DND-41 (cell line): ENCODE measurements around the gene PPIF.

ENCODE experiments used
- ATAC-seq: fragments of 200-7000 bp; cut with Tn5 transposase; 3 replicates; pipeline ENCODE4 v1.9.1; 2021; ENCODE audit warnings: low read depth; ENCODE audit not compliant: insufficient read depth
- DNase-seq: peaks from one replicate; pipeline ENCODE4 v3.0.0-alpha.2; 2020
- H2AFZ ChIP-seq: 2 replicates; pipeline ENCODE4 v1.6.0; 2012; ENCODE audit warnings: low read depth, low read length
- H3K27ac ChIP-seq: 2 replicates; pipeline ENCODE4 v1.5.1; 2012; ENCODE audit warnings: low read length, inconsistent platforms
- H3K27me3 ChIP-seq: fragments of 200-600 bp; sonication (generic); 2 replicates; pipeline ENCODE4 v1.6.0; 2012; ENCODE audit warnings: low read length, mild to moderate bottlenecking, inconsistent platforms; ENCODE audit not compliant: insufficient read depth, poor library complexity
- H3K36me3 ChIP-seq: 2 replicates; pipeline ENCODE4 v1.5.1; 2012; ENCODE audit warnings: low read length, inconsistent platforms; ENCODE audit not compliant: insufficient read depth
- H3K4me1 ChIP-seq: 2 replicates; pipeline ENCODE4 v1.5.1; 2012; ENCODE audit warnings: mild to moderate bottlenecking, low read length; ENCODE audit not compliant: insufficient read depth
- H3K4me2 ChIP-seq: 2 replicates; pipeline ENCODE4 v1.6.0; 2012; ENCODE audit warnings: mild to moderate bottlenecking, moderate library complexity, low read length, inconsistent platforms; ENCODE audit not compliant: insufficient read depth
- H3K4me3 ChIP-seq, 2 experiments: fragments of 200-600 bp in 1 of 2; shearing (Covaris generic) in 1 of 2; 2 replicates each; pipeline ENCODE4 v1.5.1; 2012 to 2016; ENCODE audit warnings: inconsistent platforms in 2 of 2, low read length in 2 of 2, mild to moderate bottlenecking in 2 of 2, low read depth in 1 of 2, moderate library complexity in 1 of 2
- H3K79me2 ChIP-seq: 2 replicates; pipeline ENCODE4 v1.6.0; 2012; ENCODE audit warnings: low read length, inconsistent platforms; ENCODE audit not compliant: insufficient read depth
- H3K9ac ChIP-seq: 2 replicates; pipeline ENCODE4 v1.6.0; 2012; ENCODE audit warnings: low read depth, mild to moderate bottlenecking, inconsistent platforms, low read length, moderate library complexity
- H3K9me3 ChIP-seq: 2 replicates; pipeline ENCODE4 v1.5.1; 2012; ENCODE audit warnings: low read length, moderate library complexity, mild to moderate bottlenecking, inconsistent platforms; ENCODE audit not compliant: insufficient read depth, severe bottlenecking
- H4K20me1 ChIP-seq: 2 replicates; pipeline ENCODE4 v1.6.0; 2012; ENCODE audit warnings: low read length; ENCODE audit not compliant: insufficient read depth
- CTCF ChIP-seq: IDR thresholded peaks from 2 replicates; pipeline ENCODE4 v1.5.1; 2012; ENCODE audit warnings: borderline replicate concordance, low read length, moderate library complexity, mild to moderate bottlenecking; ENCODE audit not compliant: poor library complexity, severe bottlenecking; ENCODE audit errors: extremely low read depth
- EZH2 ChIP-seq: IDR thresholded peaks from 3 replicates; pipeline ENCODE4 v1.6.1; 2012; ENCODE audit warnings: borderline replicate concordance, low read depth, mild to moderate bottlenecking, moderate library complexity, low read length, inconsistent platforms; ENCODE audit not compliant: severe bottlenecking

Gene PPIF

DNA sequence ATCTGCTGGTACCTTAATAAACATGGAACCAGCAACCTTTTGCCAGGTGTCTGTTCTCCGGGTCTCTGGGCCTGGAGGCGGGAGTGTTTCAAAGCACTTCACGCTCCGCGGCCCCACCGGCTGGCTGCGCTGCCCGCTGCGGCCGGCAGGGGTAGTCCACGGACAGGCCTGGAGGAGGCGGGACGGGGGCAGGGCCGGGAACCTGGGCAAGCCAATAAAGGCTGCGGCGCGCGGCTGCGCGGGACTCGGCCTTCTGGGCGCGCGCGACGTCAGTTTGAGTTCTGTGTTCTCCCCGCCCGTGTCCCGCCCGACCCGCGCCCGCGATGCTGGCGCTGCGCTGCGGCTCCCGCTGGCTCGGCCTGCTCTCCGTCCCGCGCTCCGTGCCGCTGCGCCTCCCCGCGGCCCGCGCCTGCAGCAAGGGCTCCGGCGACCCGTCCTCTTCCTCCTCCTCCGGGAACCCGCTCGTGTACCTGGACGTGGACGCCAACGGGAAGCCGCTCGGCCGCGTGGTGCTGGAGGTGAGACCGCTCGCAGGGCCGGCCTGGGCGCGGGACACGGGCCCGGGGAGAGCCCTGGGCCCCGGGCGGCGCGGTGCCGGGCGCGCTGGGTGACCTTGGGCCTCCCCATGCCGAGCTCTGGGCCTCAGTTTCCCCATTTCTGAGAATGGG, at the start of gene PPIF:
Gene PPIF, plus strand, starts transcription at position 244 of the 668 bp plus-strand sequence. Its CDS starts 80 bp downstream, at position 324.
- H2AFZ ChIP-seq: peak within 1 kb of the TSS; percentile 89
- peak within 1 kb of the TSS; percentile 95 for H3K27ac ChIP-seq

GRCh38 chr10:79298403-79299244, 48.6 kb upstream of the PPIF start:
- Histone ChIP-seq H3K9me3 (no peaks in the 10 kb centered on the region), H3K4me1 (no peaks in the 10 kb centered on the region), H4K20me1 (peaks cover 19% of the 10 kb centered on the region), H3K79me2 (no peaks in the 10 kb centered on the region), H2AFZ (no peak overlapping the region), H3K4me2 (no peak overlapping the region), H3K4me3 (no peak overlapping the region), H3K9ac (no peak overlapping the region), H3K36me3 (peaks cover 90% of the 10 kb centered on the region), H3K27me3 (no peaks in the 10 kb centered on the region), H3K27ac (no peak overlapping the region)
- DNase-seq (no peak), ATAC-seq (0 out of 3 replicates have a peak, but pooled peaks have one; percentile 38)
- no peak for TF ChIP-seq EZH2
- no peak for TF ChIP-seq CTCF

More for the DNA sequence above, at the start of gene PPIF:
- Histone ChIP-seq H3K9me3 (no peaks in the 10 kb centered on the region), H3K4me3 (peak within 1 kb of the TSS; percentile 74 to 81), H4K20me1 (peaks cover 58% of the 10 kb centered on the region), H3K79me2 (peaks cover 38% of the 10 kb centered on the region), H3K4me1 (peaks cover 42% of the 10 kb centered on the region), H3K36me3 (peaks cover 42% of the 10 kb centered on the region), H3K4me2 (peak within 1 kb of the TSS; percentile 85), H3K27me3 (no peaks in the 10 kb centered on the region), H3K9ac (peak within 1 kb of the TSS; percentile 99)
- ATAC-seq (peak; percentile 89), DNase-seq (peak; percentile 94)
- TF ChIP-seq CTCF (peak; percentile 92), EZH2 (no peak)

DNA sequence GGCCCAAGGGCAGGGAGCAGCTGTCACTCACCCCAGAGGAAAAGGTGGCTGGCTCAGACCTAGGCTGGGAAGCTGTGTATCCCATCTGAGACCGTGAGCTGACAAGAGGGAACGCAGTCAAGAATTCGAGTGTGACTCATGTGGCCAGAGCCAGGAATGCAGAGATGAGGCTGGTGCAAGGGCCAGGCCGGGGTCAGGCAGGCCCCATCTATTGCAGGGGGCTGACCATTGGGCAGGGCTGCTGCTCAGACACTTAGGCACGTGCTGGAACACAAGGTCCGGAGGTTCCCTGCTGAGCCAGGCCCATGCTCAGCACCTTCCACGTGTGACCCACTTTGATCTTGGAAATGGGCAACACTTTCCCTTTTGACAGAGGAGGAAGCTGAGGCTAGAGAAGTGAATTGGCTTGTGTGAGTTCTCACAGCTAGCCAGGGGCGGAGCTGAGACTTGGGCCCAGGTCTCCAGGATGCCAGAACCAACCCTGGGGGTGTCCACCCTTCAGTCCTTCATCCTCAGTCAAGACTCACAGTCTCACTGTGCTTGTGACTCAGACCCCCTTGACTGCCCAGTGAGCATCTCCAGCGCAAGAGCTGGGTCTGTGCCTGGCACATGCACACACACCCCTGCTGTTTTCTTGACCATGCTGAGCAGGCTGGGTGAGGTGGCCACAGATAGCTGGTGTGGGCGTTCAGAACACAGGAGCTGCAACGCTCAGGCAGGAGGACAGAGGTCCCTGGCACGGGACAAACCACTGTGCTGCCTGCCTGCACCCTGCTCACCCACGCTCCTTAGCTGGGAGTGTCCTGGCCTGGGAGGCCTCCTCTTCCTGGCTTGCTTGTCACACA, 47.6 kb upstream of the PPIF start:
- no peaks in the 10 kb centered on the region for H3K27me3 ChIP-seq
- no peaks in the 10 kb centered on the region for H3K4me1 ChIP-seq
- no peak for TF ChIP-seq EZH2
- peaks cover 90% of the 10 kb centered on the region for H3K36me3 ChIP-seq
- H3K9me3 ChIP-seq: no peaks in the 10 kb centered on the region
- H3K4me2 ChIP-seq: no peak overlapping the region
- H3K9ac ChIP-seq: no peak overlapping the region
- ATAC-seq (no peak), DNase-seq (no peak)
- no peak overlapping the region for H3K27ac ChIP-seq
- H3K4me3 ChIP-seq: no peak overlapping the region
- no peaks in the 10 kb centered on the region for H3K79me2 ChIP-seq
- H2AFZ ChIP-seq: no peak overlapping the region
- H4K20me1 ChIP-seq: peaks cover 24% of the 10 kb centered on the region
